GM21529 (cell line): ENCODE results near the gene SIK3.

Source experiments
- ATAC-seq: cut with Tn5 transposase; IDR thresholded peaks from one replicate; pipeline ENCODE4 v1.9.1; 2021; ENCODE audit not compliant: unreplicated experiment

Gene SIK3

GRCh38 chr11:116972691-116973090 lies 125.5 kb downstream of the SIK3 start:
- no peak for ATAC-seq

DNA sequence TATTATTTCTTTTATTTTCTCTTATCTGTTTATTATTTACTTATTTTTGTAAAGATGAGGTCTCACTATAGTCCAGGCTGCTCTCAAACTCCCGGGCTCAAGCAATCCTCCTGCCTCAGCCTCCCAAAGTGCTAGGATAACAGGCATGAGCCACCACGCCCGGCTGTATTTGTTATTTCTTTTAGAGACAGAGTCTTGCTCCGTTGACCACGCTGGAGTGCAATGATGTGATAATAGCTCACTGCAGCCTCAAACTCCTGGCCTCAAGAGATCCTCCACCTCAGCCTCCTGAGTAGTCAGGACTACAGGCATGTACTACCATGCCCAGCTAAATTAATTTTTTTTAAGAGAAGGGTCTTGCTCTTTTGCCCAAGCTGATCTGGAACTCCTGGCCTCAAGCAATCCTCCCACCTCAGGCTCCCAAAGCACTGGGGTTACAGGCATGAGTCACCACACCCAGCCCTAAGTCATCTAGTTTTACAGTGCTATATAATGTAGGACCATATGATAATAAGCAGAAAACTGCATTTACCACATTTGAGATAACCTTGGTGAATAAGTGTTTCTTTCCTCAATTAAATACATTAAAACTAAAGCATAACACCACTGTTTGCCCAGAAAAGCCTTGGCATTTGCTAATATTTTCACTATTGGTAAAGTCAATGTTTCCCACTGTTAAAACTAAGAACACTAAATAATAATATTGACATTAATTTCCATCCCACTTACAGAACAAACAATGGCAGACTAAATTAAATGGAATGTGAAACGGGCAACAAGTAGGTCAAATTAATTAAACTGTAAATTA lies 127.5 kb downstream of the SIK3 start:
- ATAC-seq: no peak

- no peak for ATAC-seq
Measured at GRCh38 chr11:116969694-116970093, 128.5 kb downstream of the SIK3 start.

DNA sequence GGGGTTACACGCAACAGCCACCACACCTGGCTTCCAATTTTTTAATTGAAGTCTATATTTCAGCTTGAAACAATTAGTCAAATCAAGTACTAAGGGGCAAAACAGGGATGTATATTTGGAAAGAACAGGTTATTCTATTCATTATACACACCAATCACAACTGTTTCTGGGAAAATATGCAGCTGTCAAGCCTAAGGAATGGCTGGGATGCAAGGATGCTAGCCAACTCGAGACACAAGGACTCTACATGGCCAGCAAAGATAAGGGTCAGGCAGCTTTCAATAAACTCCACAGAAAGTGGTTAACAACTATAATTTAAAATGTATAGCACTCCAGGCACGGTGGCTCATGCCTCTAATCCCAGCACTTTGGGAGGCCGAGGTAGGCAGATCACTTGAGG lies 134.0 kb downstream of the SIK3 start:
- ATAC-seq: no peak

DNA sequence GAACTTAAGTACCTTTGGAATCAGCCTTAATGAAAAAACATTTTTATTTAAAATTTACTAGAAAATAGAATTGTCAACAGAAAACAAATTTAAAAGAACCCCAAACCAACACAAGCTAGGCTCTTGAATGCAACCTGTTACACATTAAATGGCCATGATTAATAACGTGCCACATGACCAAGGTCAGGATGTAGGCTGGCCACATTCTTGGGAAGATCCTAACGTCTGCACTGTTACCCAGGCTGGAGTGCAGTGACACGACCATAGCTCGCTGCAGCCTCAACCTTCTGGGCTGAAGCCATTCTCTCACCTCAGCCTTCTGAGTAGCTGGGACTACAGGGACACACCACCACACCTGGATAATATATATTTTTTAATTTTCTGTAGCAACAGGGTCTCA lies 134.4 kb downstream of the SIK3 start:
- ATAC-seq: no peak

DNA sequence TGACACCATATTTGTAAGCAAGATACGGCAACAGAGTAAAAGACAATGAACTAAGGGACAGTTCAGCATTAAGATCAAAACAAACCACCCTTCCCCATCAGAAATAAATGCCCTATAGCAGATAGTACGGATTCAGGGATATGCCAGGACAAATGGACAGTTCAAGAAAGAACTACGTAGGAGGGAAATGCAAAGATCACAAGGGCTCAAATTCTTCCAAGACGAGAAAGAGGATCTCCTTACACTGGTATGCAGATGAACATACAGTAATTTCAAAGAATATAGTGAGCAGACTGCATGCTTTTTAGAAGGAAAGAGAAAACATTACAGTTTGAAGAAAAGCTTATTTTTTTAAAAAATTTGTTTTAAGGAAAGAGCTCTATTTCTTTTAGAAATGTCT lies 136.1 kb downstream of the SIK3 start:
- no peak for ATAC-seq

DNA sequence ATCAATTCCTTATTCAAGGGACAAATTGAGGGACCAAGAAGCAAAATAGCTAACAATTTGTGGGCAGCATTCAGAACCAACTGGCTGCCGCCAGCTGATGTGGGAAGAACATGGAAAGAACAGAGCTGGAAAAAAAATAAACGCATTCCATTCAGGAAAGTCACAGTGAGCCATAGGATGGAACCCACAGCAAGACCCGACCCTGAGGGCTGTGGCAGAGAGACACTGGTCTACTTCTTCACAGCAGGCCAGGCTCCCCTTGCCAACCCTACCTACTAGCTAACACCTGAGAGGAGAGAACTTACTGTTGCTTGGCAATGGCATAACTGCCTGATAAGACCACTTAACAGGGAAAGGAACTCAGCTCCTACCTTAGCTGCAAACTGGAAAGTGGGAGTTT lies 137.3 kb downstream of the SIK3 start:
- ATAC-seq: no peak

DNA sequence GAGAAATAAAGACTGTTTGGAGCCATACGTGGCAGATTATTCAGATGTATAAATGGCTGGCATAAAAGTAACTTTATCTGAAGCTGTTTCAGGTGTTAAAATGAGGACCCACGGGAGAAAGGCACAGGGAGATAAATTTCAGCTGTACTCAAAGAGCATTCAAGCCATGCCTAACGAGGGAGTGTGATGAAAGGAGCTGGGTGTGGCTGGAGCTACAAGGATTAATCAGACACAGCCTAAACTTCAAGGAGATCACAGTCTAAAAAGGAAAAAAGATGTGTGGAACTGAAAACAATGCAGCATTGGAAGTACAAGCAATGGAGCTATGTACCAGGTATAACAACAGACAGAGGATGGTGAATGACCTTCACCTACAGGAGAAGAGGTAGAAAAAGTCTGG lies 140.0 kb downstream of the SIK3 start:
- no peak for ATAC-seq

GRCh38 chr11:116955949-116956348 lies 142.3 kb downstream of the SIK3 start:
- no peak for ATAC-seq

DNA sequence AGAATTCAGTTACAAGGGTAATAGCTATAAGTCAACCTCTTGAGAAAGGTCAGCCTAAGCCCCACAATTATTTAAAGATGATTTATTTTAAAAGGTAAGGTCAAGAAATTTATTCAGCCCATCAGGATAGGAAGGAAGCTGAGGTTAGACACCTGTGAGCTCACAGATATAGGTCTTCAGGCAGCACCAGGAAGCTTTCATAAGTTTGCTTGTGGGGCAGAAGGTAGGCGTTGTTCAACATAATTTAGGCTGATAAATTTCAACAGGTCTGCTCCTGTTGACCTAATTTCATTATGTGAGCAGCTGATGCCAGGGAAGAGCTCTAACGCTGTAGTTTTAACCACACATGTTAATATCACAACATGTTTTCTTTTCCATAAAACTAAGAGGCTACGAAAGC lies 142.7 kb downstream of the SIK3 start:
- ATAC-seq: no peak

DNA sequence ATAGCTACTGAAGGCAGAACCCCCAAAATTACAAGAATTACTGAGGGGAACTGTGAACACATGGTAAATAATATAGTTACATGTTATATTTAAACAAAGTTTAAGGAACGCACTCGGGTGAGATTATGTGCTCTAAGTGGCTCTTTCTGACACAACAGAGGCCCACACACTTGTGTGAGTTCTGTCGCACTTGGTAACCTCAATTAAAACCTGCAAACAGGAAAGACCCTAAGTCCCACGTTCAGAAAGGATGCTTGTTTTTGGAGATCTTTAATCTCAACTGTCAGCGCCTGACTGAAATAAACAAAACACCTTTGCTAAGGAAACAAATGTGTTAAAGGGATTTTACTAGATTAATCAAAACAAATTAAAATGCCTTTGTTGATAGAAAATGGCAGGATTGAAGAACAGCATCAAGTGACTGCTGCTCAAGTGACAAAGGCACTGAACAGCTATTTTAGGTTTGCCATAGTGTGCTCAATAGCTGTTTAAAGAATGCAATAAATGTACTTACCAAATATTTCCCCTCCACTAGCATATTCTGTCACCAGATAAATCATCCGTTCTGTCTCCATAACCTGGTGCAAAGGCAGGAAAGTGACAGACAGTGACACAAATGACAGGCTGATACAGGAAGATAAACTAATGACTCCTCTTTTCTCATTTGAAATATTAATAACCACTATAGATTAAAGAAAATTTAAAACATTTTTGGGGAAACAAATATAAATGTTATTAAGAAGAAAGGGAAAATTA lies 144.5 kb downstream of the SIK3 start:
- ATAC-seq: no peak

DNA sequence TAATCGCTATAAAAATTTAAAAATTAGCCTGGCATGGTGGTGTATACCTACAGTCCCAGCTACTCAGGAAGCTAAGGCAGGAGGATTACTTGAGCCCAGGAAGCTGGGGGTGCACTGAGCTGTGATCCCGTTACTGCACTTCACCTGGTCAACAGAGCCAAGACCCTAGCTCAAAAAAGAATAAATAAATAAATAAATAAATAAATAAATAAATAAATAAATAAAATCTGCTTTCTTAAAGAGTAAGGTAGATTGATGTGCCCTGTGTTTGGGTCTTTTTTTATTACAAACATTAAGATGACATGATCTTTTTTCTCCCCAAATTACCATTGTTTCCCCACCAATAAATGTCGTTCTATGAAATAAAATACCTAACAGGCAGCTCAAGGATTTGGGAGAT lies 146.5 kb downstream of the SIK3 start:
- ATAC-seq: no peak

DNA sequence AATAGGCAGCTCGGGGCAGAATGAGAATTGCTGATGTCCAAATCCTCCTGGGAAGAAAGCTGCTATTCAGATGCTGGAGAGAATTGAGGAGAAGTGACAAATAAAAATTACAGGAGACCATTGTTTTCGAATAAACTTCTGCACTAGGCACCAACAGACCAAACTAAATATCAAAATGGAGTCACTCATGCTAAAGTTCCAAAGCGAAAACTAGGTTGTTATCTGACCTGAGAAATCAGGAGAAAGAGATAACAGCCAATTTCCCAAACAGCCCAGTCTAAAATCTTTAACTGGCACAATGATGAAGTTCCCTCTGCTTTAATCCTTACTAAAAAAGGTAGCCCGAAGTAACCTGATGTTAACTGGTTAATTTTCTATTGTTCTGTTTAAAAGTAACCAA lies 148.0 kb downstream of the SIK3 start:
- ATAC-seq: no peak

- no peak for ATAC-seq
Measured at GRCh38 chr11:116948391-116948790, 149.8 kb downstream of the SIK3 start.

DNA sequence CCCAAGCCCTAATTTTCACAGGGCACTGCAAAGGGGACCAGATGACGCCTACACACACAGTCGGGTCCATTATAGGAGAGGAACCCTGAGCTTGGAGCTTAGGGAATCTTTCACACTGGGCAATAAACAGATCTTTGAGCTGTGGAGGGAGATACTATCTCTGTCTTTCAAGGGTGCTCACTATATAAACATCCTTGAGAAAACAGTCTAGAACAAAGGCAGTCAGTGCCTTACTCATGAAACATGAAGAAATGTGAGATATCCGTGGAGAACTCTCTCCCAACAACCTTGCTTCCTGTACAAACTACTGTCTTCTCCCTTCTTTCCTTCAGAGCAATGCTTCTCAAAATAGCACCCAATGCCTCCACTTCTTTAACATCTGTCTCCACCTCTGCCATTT lies 151.8 kb downstream of the SIK3 start:
- ATAC-seq: no peak

DNA sequence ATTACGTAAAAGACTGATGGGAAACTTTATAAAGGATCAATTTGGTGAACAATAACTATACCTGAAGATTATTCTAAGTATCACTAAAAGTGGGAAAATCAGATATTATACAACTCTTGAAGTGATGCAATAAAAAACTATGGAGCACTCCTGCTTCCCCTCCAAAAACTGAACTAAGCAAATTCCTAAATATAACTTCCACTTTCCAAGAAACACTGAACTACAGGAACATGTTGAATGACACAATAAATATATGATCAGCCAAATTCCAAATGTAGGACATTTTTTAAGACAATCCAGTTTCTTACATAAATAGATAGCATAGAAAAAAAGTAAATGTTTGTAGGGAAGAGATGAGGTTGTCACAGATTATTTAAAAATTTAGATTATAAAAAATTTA lies 158.7 kb downstream of the SIK3 start:
- no peak for ATAC-seq

DNA sequence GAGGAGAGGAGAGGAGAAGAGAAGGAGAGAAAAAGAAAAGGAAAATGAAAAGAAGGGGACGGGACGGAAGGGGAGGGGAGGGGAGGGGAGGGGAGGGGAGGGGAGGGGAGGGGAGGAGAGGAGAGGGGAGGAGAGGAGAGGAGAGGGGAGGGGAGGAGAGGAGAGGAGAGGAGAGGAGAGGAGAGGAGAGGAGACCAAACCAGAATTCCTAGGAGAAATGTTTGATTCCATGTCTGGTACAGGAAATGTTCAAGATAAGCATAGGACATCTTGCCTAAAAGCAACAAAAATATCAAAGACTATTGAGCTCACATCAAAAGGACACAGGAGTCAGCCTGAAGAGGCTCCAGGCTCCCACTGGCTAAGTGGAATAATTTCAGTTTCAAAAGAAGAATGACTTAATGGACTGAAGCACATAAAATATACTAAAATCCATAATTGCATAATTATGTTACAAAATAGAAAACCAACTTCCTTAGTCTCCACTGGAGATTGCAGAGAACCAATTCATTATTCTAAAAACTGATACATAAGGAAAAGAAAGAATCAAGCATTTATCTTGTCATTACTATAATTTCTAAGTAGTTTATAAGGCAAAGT lies 159.7 kb downstream of the SIK3 start:
- ATAC-seq: no peak

- no peak for ATAC-seq
Measured at GRCh38 chr11:116936754-116937446, 161.3 kb downstream of the SIK3 start.

- ATAC-seq: no peak
Measured at GRCh38 chr11:116935514-116935913, 162.7 kb downstream of the SIK3 start.

GRCh38 chr11:116935089-116935488 lies 163.1 kb downstream of the SIK3 start:
- no peak for ATAC-seq

GRCh38 chr11:116933961-116934360 lies 164.3 kb downstream of the SIK3 start:
- ATAC-seq: no peak

DNA sequence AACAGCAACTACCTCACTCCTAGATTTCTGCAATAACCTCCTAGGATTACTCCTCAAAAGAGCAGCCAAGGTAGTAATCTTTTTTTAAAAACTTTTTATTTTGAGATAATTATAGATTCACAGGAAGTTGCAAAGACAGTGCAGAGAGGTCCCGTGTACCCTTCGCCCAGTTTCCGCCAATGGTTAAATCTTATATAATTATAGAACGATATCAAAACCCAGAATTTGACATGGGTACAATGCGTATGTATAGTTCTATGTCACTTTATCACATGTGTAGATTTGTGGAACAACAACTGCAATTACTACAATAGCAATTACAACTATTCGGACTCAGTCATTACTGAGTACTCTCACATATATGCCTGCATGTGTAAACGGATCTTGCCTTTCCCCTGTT lies 166.0 kb downstream of the SIK3 start:
- ATAC-seq: no peak
